ENCODE results near the gene TNFRSF4.

The TNFRSF4 gene

DNA sequence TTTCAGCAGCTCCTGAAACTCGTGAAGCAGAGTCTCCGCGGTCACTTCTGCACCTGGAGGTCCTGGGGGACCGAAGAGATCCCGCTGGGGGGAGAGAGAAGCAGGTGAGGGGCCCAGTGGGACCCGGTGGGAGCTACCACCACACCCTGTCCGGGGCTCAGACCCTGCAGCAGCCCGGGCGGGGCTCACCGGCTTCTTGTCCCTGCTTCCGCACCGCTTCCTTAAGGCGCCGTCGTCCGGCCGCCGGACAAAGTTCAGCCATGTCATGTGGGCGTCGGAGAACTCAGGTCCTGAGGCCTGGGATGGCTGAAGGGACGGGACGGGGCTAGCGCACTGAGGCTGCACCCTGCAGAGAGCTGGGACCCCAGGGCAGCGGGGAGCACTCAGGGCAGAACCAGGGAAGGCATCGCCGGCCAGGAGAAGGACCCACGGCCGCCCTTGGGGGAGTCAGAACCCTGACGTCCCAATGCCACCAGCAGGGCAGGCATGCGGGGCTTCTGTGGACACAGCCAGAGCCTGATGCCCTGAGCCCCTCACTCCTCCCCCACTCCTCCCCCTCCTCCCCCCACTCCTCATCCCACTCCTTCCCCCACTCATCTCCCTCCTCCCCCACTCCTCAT is 30.3 kb upstream of the TNFRSF4 start:
- TF ChIP-seq, protein P1, sequence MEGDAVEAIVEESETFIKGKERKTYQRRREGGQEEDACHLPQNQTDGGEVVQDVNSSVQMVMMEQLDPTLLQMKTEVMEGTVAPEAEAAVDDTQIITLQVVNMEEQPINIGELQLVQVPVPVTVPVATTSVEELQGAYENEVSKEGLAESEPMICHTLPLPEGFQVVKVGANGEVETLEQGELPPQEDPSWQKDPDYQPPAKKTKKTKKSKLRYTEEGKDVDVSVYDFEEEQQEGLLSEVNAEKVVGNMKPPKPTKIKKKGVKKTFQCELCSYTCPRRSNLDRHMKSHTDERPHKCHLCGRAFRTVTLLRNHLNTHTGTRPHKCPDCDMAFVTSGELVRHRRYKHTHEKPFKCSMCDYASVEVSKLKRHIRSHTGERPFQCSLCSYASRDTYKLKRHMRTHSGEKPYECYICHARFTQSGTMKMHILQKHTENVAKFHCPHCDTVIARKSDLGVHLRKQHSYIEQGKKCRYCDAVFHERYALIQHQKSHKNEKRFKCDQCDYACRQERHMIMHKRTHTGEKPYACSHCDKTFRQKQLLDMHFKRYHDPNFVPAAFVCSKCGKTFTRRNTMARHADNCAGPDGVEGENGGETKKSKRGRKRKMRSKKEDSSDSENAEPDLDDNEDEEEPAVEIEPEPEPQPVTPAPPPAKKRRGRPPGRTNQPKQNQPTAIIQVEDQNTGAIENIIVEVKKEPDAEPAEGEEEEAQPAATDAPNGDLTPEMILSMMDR (conservative IDR thresholded peaks at IDR 0.05; ENCODE audit: low read depth, low read length), result no peak
- no peak for DNase-seq (ENCODE audit: low read depth)
- H3K4me3 ChIP-seq (ENCODE audit: low read length), result peak overlapping the region; percentile 3

DNA sequence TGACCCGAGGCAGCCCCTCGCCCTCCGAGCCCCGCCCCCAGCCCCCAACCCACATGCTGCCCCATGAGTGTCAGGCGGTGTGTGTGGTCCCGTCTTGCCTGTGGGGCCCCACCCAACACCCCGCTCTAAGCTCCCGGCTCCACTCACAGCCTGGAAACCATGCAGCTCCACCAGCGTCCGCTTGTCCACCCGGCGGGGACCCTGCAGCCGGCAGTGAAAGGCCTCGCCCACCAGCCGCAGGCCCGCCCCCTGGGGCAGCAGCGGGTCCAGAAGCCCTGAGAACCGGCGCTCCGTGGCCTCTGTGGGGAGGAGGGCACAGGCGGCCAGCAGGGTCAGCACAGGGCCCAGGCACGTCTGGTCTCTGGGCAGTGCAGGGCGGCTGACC is 29.8 kb upstream of the TNFRSF4 start:
- TF ChIP-seq, protein P1 (conservative IDR thresholded peaks at IDR 0.05; ENCODE audit: low read depth, low read length), result no peak
- H3K4me3 ChIP-seq (ENCODE audit: low read length), result peak overlapping the region; percentile 3
- no peak for DNase-seq (ENCODE audit: low read depth)

DNA sequence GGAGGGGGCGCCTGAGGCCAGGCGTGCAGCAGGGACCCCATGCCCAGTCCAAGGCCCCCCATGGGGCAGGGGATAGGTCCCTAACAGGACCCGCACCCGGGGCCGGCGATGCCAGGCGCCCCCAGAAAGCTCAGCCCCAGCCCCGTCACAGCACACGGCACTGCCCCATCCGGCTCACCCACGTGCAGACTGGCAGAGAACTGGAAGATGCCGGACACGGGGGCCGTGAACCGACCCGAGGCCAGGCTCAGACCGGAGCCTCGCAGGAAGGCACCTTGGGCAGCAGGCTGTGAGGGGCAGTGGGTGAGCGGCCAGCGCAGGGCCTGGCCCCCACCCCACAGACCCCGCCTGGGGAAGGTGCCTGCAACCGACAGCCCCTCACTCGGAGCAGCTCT is 29.3 kb upstream of the TNFRSF4 start:
- TF ChIP-seq, protein P1 (conservative IDR thresholded peaks at IDR 0.05; ENCODE audit: low read depth, low read length), result no peak
- no peak overlapping the region for H3K4me3 ChIP-seq (ENCODE audit: low read length)
- no peak for DNase-seq (ENCODE audit: low read depth)

DNA sequence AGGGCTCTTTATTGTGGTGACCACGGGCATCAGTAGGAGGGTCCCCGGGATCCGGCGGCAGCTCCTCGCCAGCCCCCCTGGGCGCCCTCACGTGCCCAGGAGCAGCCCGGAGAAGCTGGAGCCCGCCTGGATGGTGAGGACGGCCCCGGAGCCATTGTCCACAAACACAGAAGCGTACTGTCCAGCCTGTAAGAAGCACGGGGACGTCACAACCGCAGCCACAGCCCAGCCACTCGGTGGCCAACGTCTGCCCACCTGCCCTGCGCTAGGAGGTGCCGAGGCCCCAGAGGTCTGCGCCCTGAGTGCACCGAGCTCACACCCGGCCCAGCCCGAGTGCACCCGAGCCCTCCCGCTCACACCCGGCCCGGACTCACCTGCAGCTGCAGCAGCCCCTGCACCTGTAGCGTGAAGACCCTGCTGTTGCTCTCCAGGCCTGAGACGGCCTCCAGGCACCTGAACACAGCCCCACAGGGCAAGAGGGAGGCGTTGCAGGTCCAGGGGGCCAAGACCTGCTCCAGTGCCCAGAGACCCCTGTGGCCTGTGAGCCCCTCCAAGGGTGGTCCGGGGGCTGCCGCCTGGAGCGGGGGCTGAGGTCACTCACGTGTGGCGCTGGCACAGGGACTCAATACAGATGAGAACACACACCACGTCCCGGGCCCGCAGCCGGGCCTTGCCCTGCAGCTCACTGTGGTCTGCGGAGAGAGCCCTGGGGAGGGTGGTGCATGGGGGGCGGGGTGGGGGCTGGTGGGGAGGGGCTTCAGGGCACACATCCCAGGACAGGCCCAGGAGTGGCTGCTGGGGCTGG is 28.7 kb upstream of the TNFRSF4 start:
- no peak overlapping the region for H3K4me3 ChIP-seq (ENCODE audit: low read length)
- no peak for DNase-seq (ENCODE audit: low read depth)
- TF ChIP-seq, protein P1 (conservative IDR thresholded peaks at IDR 0.05; ENCODE audit: low read depth, low read length), result no peak

DNA sequence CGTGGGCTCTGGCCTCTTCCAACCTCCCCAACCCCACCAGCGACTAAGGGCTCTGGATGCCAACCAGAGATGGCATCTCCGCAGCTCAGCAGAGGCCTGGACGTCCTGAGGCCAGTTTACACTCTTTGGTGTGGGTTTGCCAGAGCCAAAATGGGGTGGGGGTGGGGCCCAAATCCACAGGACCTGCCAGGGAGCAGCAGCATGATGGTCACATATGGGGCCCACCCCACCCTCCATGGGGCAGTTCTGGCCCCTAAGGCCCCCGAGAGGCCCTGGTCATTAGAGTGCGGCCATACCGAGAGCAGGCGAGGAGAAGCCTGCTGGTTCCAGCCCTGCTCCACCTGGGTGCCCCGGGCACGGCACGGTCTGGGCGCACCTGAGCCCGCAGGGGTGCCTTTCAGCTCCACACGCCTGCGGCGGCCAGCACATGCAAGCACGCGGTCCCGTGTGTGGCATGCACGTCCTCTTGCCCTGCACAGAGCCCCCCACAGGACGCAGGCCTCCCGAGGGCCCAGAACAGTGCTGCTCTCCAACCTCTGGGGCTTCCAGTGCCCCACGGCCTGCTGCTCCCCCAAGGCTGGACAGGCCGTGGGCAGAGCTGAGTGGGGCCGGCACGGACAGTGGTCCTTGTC is 27.8 kb upstream of the TNFRSF4 start:
- DNase-seq (ENCODE audit: low read depth), result no peak
- H3K4me3 ChIP-seq (ENCODE audit: low read length), result no peak overlapping the region
- TF ChIP-seq, protein P1 (conservative IDR thresholded peaks at IDR 0.05; ENCODE audit: low read depth, low read length), result no peak

DNA sequence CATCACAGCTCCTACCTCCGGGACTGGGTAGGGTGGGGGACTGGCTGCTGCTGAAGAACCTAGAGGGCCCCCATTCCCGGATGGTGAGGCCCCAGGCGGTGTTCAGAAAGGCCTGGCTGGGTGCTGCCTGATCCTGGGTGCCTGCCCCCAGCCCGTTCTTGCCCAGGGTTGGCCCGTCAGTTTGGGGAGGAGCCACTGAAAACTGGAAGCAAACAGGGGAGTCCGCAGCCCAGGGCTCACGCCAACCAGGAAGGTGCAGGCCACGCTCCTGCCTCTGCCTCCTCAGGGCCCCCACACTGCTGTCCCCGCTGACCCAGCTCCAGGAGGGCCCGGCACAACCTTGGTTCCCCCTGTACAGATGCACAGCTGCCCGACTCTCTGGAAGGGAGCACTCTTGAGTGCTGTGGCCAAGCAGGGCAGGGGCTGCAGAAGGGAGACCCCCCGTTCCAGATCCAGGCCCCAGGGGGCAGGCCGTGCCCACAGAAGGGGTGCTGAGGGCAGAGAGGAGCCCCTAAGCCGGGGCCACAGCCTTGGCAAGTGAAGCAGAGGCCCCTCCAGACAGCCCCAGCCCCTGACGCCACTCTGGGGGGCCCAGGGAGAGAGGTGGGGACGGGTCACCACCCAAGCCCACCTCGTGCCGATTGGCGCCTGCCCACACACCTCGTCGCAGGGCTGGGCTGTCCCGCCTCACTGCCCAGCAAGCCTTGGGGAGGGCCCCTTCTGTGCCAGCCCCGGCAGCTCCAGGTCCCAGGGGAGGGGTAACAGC is 27.1 kb upstream of the TNFRSF4 start:
- no peak overlapping the region for H3K4me3 ChIP-seq (ENCODE audit: low read length)
- no peak for DNase-seq (ENCODE audit: low read depth)
- TF ChIP-seq, protein P1 (conservative IDR thresholded peaks at IDR 0.05; ENCODE audit: low read depth, low read length), result no peak

Measured in retinal pigment epithelial cell (primary cell).